GM21619 (cell line): ENCODE measurements around the gene SINHCAF.
"Not testable (repeated sequence)": the region's sequence is repeated elsewhere in the genome, so short reads cannot be mapped to it uniquely, and the experiment has no call there.

Source experiments
- ATAC-seq: cut with Tn5 transposase; IDR thresholded peaks from one replicate; pipeline ENCODE4 v1.9.1; 2021; ENCODE audit not compliant: unreplicated experiment

Gene SINHCAF, protein sequence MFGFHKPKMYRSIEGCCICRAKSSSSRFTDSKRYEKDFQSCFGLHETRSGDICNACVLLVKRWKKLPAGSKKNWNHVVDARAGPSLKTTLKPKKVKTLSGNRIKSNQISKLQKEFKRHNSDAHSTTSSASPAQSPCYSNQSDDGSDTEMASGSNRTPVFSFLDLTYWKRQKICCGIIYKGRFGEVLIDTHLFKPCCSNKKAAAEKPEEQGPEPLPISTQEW

DNA sequence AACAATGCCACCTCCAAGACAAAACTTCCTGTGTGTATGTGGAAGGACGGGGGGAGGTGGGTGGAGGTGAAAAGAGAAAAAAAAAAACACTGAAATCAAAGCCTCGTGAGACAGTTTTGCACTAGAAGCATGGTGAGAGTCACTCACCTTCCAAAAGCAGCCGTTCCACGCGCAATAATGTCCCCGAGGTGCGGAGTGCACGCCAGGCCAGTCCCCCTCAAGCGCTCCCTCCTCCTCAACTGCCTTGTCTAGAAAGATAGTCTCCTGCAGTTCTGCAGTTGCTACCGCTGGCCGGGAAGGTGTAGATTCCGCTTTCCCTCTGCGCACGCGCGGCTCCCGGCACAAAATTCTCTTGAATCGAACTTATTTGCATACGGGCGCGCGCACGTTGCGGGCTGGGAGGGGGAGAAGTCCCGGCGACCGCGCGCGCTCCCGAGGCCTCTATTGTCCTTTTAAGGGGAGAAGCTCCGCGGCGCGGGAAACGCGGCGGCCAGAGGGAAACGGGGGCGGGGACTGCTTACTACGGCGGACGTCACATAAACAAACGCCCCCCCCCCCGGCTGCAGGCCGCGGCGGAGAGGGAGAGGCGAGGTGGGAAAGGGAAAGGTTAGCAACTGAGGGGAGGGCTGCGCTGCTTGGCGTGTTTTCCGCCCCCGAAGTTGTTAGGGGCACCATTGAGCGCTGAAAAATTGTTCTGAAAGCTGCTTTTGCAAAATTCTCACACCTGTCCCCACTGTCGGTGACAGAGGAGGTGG, at the start of gene SINHCAF:
Gene SINHCAF, minus strand, starts transcription at position 274 of the 755 bp plus-strand sequence. CDS start 27,946 bp downstream, outside the sequence.
- ATAC-seq, result peak; percentile 47

DNA sequence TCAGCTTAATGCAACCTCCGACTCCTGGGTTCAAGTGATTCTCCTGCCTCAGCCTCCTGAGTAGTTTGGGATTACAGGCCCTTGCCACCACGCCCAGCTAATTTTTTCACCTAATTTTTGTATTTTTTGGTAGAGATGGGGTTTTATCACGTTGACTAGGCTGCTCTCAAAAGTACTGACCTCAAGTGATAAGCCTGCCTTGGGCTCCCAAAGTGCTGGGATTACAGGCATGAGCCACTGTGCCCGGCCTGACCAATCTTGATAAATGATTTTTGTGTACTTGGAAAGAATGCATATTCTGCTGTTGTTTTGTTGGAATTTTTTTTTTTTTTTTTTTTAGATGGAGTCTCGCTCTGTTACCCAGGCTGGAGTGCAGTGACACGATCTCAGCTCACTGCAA, 49.5 kb upstream of the SINHCAF start:
- not testable (repeated sequence) for ATAC-seq

DNA sequence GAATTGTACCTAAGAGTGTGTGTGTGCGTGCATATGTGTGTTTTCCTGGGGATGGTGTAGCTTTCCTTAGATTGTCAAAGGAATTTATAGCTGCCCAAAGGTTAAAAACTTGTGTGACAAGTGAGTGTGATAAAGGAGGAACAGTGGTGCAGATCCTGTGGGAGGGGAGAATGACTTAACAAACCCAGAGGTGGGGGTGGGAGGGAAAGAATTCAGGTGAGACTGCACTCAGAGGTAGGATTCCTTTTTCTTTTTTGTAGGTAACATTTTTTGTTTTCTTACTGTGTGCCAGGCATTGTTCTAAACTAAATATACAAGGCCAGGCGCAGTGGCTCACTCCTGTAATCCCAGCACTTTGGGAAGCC, 45.3 kb upstream of the SINHCAF start:
- ATAC-seq, result no peak

DNA sequence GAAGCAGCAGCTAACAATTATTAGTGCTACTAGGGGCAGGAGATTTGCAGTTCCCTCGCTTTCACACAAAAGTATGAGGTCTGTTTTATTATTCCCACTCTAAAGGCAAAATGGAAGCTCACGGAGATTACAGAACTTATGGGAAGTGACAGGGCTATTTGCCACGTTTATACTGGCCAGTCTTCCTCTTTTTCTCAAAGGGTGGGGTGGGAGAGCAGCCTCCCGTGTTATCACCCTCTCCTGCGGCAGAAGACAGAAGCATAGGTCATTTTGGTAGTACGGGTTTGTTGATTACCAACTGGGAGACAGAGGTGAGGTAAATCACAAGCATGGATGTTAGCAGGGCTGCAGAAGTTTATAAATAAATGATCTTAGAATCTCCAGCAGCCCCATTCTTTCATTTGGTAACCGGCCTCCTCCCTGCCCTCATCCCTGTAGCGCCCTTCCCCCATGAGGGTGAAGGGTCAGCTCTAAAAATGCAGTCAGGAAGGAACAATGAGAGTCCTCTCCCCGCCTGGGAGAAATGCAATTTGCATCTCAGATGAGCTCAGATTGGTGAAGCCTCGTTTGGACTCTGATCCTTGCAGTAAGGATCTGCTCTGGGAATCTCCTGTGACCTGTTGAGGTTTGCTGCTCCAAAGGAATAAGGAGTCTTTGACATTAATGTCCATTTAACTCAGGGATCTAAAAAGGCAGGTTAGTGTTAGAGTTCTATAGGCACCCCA, 44.7 kb upstream of the SINHCAF start:
- no peak for ATAC-seq

DNA sequence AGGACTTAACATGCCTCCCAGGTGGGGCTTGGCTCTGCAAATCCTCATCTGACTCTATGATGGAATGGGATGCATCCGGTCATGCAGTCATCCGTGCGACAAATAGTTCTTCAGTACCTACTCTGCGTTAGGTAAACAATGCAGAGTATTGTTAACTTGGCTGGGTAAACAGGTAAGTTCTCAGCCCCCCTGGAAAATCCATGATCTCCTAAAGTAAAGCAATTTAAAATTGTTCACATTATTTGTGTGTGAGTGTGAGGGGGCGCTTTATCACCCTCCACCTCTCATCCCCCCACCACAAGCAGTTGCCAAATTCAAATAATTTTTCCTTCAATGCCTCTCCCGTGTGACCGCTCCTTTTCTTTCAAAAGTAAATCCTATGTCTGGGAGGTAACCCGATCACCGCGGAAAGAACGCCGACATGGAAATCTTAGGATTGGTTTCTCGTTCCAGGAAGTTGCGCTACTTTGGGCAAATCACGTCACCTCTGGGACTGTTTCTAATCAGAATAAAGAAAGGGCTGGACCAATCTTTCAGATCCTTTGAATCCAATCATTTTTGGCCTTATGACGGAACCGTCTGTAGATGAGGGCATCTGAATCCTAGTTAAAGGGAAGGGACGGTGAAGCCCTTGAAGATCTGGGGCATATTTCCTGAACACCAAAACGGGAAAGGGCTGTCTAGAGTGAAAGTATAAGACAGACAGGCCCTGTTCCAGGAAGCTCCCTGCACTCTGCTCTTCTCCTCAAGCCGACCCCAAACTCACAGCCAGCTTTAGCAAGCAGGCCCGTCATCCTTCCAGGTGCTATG, 44.0 kb upstream of the SINHCAF start:
- ATAC-seq, result no peak

DNA sequence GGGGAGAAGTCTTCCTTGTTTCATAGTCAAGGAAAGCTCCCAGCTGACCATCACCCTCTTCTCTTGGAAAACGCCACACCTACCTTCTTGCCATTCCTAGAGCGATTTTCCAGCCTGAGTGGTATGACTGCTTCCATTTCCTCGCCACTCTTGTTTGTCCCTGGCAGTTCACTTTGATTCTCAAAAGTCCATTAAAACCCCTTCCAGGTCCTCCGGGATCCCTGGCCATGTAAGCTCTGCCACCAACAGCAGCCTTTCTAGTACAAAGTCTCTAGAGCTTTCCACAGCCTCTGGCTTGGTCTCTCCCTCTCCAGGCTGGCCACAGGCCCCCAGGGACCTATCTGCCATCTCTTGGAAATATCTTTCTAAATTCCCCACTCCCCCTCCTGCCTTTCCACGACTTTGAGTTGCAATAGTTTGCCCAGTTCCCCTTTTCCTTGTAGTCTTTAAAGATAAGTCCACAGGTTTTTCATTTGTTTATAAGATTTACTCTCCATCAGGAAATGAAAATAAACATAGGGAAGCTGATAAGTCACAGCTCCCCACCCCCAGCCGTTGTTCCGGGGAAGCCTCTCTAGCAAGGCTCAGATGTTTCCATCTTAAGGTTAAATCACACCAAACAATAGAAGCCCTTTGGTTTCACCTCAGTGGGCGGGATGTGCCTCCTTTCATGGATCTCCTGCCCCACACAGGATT, 42.9 kb upstream of the SINHCAF start:
- no peak for ATAC-seq

DNA sequence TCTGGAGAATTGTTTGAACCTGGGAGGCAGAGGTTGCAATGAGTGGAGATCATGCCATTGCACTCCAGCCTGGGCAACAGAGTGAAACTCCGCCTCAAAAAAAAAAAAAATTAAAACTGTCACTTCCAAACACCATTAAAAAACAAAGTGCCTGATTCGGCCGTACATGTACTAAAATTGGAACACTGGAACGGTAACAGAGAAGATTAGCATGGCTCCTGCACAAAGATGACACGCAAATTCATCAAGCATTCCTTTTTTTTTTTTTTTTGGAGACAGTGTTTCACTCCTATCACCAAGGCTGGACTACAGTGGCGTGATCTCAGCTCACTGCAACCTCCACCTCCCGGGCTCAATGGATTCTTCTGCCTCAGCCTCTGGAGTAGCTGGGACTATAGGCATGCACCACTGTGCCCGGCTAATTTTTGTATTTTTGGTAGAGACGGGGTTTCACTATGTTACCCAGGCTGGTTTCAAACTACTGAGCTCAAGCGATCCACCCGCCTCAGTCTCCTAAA, 40.2 kb upstream of the SINHCAF start:
- no peak for ATAC-seq

DNA sequence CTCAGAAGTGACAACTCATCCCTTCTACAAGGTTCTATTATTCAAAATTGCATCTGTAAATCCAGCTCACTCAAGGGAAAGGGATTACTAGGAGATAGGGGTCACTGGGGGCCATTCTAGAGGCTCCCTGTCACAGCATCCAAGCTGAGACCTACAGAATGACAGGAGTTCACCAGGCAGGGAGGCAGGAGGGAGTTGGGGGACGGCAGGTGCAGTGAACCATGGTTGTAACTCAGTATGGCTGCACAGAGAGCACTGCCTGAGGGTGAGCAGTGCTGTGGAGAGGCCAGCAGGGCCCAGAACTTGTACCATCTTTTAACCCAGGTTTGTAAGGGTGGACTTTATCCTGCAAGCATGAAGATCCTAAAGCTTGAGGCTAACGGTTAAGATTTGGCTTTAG, 37.9 kb upstream of the SINHCAF start:
- no peak for ATAC-seq

DNA sequence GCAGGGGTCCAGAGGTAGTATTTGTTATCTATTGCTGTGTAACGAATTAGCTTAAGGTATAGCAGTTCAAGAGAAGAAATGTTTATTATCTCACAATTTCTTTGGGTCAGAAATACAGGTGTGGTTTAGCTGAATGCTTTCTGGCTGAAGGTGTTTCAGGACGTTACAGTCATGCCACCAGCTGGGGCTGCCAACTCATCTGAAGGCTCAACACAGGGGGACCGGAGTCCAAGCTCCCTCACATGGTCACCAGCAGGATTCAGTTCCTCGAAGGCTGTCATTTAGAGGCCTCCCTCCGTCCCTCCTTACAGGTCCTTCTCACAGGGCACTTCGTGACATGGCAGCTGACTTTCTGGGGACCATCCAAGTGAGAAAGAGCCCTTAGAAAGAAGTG, 37.5 kb upstream of the SINHCAF start:
- ATAC-seq, result no peak

DNA sequence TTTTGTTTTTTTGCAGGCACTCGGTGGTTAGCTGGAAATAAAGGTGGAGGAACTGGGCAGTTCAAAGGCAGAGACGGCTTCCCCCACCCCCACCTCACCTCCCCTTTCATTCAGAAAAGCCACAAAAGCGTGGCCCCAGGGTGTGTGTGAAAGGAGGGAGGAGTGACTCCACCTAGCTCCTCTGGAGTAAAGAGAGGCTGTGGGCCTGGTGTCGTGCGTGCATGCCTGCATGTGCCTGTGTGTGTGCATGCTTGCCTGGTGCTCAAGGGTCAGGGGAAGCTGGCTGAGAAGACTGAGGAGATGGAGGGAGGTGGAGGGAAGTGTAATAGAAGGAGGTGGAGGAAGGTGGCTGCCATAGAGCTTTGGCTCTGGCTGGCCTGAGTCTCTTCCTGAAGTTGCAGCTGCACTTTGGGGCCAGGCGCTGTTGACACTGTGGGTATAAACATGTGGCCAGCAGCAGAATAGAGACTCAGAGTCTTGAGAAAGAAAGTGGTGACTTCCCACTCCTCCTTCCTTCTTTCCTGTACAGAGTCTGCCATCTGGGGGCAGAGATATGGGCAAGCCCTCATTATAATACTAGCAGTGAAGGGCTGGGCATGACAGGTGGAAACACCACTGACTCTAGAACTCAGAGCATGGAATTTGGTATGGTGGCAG, 36.9 kb upstream of the SINHCAF start:
- peak; percentile 86 for ATAC-seq

DNA sequence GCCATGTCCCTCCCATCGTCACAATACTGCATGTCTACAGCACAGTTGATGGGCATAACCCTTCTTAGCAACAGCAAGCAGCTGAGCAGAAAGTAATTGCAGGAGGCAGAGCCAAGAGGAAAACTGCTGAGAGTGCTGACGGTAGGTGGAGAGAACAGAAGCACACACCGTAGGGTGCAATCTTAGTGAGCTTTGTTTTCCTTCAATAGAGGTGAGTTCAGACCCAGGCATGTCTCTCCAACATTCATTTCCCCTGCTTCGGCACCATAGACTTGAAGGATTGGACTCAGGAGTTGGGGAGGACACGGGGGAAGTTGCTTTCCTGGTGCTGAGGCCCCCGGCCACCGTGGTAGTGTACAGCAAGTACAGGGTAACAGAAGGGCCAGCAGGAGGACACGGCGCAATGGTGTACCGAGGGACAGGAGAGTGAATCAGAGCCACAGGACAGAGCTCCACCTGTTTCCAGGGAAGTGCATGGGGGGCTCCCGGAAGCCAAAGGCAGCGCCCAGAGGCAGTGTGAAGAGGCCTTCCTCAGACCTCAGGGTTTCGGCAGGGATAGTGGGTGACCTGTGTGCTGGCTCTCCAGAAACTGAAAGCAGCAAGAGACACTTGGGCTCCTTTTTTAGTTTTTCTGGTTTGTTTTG, 36.3 kb upstream of the SINHCAF start:
- peak; percentile 34 for ATAC-seq

DNA sequence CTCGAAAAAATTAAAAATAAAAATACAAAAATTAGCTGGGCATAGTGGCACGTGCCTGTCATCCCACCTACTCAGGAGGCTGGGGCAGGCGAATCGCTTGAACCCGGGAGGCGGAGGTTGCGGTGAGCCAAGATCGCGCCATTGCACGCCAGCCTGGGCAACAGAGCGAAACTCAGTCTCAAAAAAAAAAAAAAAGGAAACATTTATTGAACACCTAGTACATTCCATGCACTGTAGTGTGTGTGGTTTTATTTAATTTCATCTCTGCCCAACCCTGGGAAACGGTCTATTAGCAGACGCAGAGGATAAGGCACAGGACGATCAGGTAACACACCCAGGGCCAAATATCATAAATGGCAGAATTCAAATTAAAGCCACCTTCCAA, 35.8 kb upstream of the SINHCAF start:
- ATAC-seq, result no peak

DNA sequence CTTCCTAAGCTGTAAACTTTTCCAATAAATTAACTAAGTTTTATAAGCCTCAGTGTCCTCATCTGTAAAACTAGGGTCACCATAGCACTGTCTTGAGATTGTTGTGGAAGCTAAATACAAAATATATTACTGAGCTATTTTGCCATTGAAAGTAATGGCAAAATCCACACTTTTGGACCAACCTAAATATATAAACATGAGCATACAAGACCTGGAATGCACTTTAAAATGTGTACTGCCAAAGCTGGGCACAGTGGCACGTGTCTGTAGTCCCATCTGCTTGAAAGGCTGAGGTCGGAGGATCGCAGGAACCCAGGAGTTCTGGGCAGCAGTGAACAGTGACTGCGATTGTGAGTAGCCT, 29.8 kb upstream of the SINHCAF start:
- ATAC-seq, result no peak

DNA sequence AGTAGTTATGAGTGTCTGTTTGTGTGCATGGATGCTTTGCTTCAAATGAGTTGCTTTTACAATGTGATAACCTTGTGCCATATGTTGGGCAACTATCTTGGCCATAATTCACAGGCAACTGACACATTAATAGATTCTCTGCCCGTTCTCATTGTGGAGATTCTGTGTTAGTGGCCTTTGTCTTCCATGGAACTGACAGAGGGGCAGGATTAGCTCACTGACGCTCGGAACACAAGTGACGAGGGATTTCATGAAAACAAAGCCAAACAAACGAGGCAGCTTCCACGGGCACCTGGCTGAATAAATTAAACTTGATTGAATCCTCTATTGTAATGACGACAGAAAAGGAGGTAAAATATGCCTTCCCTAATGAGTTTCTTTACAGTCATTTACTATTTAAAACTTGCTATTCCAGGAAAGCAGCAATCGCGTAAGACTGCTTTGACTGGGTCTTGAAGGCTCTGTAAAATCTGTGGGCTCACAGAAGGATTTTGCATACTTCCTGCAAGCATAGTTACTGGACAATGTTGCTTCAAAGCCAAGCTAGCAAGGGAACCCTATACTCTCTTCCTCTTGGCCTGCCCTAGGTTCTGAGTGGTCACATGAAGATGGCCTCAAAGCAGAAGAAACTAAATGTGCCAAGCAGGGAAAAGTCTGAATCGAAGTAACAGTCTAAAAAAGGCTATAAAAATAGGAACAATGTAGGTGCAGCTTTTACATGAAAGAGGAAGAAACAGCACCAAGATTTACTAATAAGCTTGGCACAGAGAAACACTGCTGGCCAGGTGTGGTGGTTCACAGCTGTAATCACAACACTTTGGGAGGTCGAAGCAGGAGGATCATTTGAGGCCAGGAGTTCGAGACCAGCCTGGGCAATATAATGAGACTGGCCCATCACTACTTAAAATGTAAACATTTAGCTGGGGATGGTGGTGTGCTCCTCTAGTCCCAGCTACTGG, 28.1 kb upstream of the SINHCAF start:
- no peak for ATAC-seq

DNA sequence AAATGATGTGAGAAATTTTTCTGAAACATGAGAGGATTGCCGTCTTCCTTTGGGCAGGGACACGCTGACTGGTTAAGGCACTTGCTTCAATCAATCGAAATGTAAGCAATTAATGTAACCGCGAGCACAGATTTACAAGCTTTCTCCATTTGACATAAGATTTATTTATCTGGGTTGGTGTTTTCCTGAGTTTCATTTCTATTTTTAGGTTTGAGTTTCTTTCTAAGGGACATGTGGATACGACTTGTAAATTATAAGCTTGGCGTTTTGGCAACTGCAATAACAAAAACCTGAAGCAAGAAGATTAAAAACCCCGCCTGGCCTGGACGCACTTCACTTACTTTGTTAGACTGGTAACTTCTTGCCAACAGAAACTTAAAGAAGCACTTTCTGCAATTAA, 20.3 kb upstream of the SINHCAF start:
- no peak for ATAC-seq

DNA sequence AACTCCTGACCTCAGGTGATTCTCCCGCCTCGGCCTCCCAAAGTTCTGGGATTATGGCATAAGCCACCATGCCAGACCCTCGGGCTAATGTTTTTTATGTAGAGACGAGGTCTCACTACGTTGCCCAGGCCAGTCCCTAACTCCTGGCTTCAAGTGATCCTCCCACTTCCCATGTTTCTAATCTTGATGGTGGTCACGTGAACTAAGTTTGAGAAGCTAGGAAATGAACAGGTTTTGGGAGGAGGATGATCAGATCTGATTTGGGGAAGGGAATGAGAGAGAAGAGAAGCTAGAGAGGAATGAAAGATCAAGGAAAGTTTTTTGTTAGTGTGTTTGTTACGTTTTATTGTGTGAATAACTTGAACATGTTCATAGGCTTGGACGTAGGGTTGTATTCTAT, 17.2 kb upstream of the SINHCAF start:
- no peak for ATAC-seq

DNA sequence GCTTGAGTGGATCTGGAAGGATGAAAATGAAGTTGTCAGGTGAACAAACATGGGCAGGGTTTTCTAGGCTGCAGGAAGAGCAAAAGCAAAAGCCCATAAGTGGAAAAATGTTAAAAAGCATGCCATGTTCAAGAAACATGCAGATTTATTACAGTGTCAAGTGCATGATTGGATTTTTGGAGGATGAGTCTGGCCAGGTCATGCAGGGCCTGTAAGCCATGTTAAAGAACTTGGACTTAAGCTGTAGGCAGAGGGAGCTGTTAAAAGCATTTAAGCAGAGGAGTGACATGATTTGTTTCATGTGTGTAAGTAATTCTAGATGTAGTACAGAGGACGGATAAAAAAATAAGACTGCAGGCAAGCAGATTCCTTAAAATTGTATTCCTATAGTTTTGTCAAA, 16.3 kb upstream of the SINHCAF start:
- no peak for ATAC-seq

DNA sequence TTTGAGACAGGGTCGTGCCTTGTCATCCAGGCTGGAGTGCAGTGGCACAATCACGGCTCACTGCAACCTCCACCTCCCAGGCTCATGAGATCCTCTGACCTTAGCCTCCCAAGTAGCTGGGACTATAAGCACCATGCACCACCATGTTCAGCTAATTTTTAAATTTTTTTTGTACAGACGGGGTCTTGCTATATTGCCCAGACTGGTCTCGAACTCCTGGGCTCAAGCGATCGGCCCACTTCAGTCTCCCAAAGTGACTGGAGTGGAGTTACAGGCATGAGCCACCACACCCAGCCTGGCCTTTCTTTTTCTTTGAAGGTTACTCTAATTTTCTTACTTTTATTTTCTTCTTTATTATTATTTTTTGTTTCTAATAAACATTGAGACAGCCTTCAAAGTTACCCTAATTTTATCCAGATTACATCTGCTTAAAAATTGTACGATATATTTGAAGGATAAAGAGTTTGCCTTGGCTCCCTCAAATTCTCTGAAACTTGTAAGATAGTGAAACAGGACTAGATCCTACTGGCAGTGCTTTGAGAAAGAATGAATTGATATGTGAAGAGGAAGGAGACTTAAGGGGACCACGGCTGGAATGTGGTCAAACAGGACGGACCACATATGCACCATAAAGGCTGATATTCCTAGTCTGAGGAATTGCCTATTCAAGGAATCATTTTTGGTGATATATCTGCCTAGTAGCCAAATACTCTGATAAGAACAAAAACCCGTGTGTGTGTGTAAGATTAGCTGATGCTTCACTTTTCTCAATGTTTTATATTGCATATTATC, 14.1 kb upstream of the SINHCAF start:
- ATAC-seq, result no peak
